Testis (tissue), 2 donors: ENCODE data around the gene CA11.

Experiments
- CTCF ChIP-seq, 3 experiments: fragments of 450-650 bp in 2 of 3; fragments of 200-600 bp in 1 of 3; sonication (generic) in 1 of 3; IDR thresholded peaks; one replicate each; pipeline ENCODE4 v1.5.1; 2016 to 2019; ENCODE audit warnings: antibody characterized with exemption in 3 of 3, mild to moderate bottlenecking in 2 of 3, moderate library complexity in 1 of 3
- POLR2A ChIP-seq: fragments of 450-650 bp; IDR thresholded peaks from one replicate; pipeline ENCODE4 v1.6.1; 2017; ENCODE audit warnings: antibody characterized with exemption, mild to moderate bottlenecking, moderate library complexity

- TF ChIP-seq CTCF (IDR thresholded peaks at IDR 0.05) = no peak
- TF ChIP-seq POLR2A = no peak
These were observed 17.7 kb upstream of the CA11 start for GRCh38 chr19:48663667-48664066.
